K562 (cell line): ENCODE measurements around the gene SRGAP3. TPM values are rescaled to one million over a fixed set of nuclear protein-coding genes. Genes with fewer than 3 reads are reported as not detected.

Experiments used
- ATAC-seq: fragments of 200-7000 bp; cut with Tn5 transposase; 3 replicates; pipeline ENCODE4 v1.9.1; 2020; ENCODE audit warnings: moderate library complexity
- BruUV-seq: library from RNA; stranded (reverse); fragments of 400-500 nt; replicated peaks from 2 replicates; lab custom pipeline; 2021; lab: Mats Ljungman, UMichigan
- CTCF ChIA-PET: fragments of 300-600 bp; formaldehyde crosslinking; extraction: SDS; loops from one replicate; lab custom pipeline; 2021; ENCODE audit warnings: low intra/inter-chr PET ratio; lab: Yijun Ruan, JAX
- POLR2A ChIA-PET: fragments of 300-600, 350-650 bp; sonication (Branson Sonifier 250); formaldehyde crosslinking; extraction: SDS; loops from one replicate; lab custom pipeline; 2021; ENCODE audit warnings: antibody characterized with exemption, inconsistent platforms; lab: Yijun Ruan, JAX
- DNase-seq, 4 experiments: peaks; one replicate each; pipeline versions ENCODE4 v3.0.0 to v3.0.0-alpha.2; 2011 to 2018; ENCODE audit warnings: low spot score in 3 of 4, mixed read lengths in 3 of 4; ENCODE audit errors: extremely low read depth in 1 of 4
- FAIRE-seq: peaks from 2 replicates; lab custom pipeline; 2011; peaks lifted over from hg19 to GRCh38; lab: Jason Lieb, UNC
- H2AFZ ChIP-seq: 2 replicates; pipeline ENCODE4 v1.6.0; 2011; ENCODE audit warnings: low read depth, low read length, control low read depth, inconsistent platforms
- H3K27ac ChIP-seq: fragments of 200-600 bp; 3 replicates; pipeline ENCODE4 v1.8.0; 2011; ENCODE audit warnings: low read depth, mild to moderate bottlenecking, control low read depth, inconsistent platforms, low read length, moderate library complexity, mixed read lengths; ENCODE audit errors: extremely low read depth
- H3K27me3 ChIP-seq, 2 experiments: fragments of 300-600 bp in 1 of 2; 2 replicates in 1 of 2; 3 replicates in 1 of 2; pipeline versions ENCODE4 v1.6.0 to v1.8.0; 2011; ENCODE audit warnings: inconsistent platforms in 2 of 2, low read length in 2 of 2, mild to moderate bottlenecking in 1 of 2, mixed read lengths in 1 of 2, moderate library complexity in 1 of 2; ENCODE audit not compliant: control insufficient read depth in 2 of 2, insufficient read depth in 2 of 2
- H3K36me3 ChIP-seq: fragments of 300-600 bp; 3 replicates; pipeline ENCODE4 v1.8.0; 2011; ENCODE audit warnings: mild to moderate bottlenecking, low read length, inconsistent platforms; ENCODE audit not compliant: control insufficient read depth, insufficient read depth
- H3K4me1 ChIP-seq, 2 experiments: fragments of 200-600 bp in 1 of 2; replicated peaks in 1 of 2; 2 replicates in 1 of 2; 3 replicates in 1 of 2; pipeline versions ENCODE4 v1.5.1 to v1.8.0; 2011; ENCODE audit warnings: inconsistent platforms in 2 of 2, low read length in 2 of 2, mild to moderate bottlenecking in 1 of 2, mixed read lengths in 1 of 2, moderate library complexity in 1 of 2; ENCODE audit not compliant: control insufficient read depth in 2 of 2, insufficient read depth in 2 of 2
- H3K4me2 ChIP-seq: 2 replicates; pipeline ENCODE4 v1.6.1; 2011; ENCODE audit warnings: low read length, control low read depth, inconsistent platforms, mixed read lengths; ENCODE audit not compliant: insufficient read depth
- H3K4me3 ChIP-seq: fragments of 200-600 bp; sonication (generic), shearing (Covaris generic); 2 replicates; pipeline ENCODE4 v1.5.1; 2016; ENCODE audit warnings: control low read depth, inconsistent platforms
- H3K79me2 ChIP-seq: fragments of 200-600 bp; 3 replicates; pipeline ENCODE4 v1.8.0; 2011; ENCODE audit warnings: low read length, inconsistent platforms; ENCODE audit not compliant: control insufficient read depth, insufficient read depth
- H3K9ac ChIP-seq, 2 experiments: 2 replicates each; pipeline versions ENCODE4 v1.6.0 to v1.6.1; 2011; ENCODE audit warnings: low read depth in 2 of 2, low read length in 2 of 2, control low read depth in 1 of 2, inconsistent platforms in 1 of 2, mild to moderate bottlenecking in 1 of 2, mixed read lengths in 1 of 2; ENCODE audit not compliant: insufficient read depth in 1 of 2
- H3K9me1 ChIP-seq: one replicate; pipeline ENCODE4 v1.6.0; 2011; ENCODE audit warnings: inconsistent platforms, mild to moderate bottlenecking, low read length, moderate library complexity; ENCODE audit not compliant: control insufficient read depth, insufficient read depth
- H3K9me3 ChIP-seq: replicated peaks from 2 replicates; pipeline ENCODE4 v1.5.1; 2011; ENCODE audit warnings: low read depth, low read length, inconsistent platforms; ENCODE audit not compliant: control insufficient read depth, insufficient read depth
- H4K20me1 ChIP-seq: replicated peaks from 2 replicates; pipeline ENCODE4 v1.6.1; 2011; ENCODE audit warnings: low read length, inconsistent platforms, mixed read lengths; ENCODE audit not compliant: control insufficient read depth, insufficient read depth
- HIVEP1 ChIP-seq: fragments of 250-450 bp; sonication (Bioruptor Pico); IDR thresholded peaks from 2 replicates; pipeline ENCODE4 v1.4.0; 2020; ENCODE audit warnings: mild to moderate bottlenecking
- KAT2B ChIP-seq: IDR thresholded peaks from one replicate; pipeline ENCODE4 v1.6.1; 2012; ENCODE audit warnings: low read depth, mild to moderate bottlenecking, control low read depth, inconsistent platforms, low read length, moderate library complexity
- MAFG ChIP-seq: fragments of 450-650 bp; conservative IDR thresholded peaks from 2 replicates; pipeline ENCODE4 v1.6.1; 2016; ENCODE audit warnings: missing genetic modification characterization, missing compliant biosample characterization
- MEF2D ChIP-seq: conservative IDR thresholded peaks from 2 replicates; pipeline ENCODE4 v1.6.1; 2016; ENCODE audit warnings: low read depth, missing genetic modification characterization, missing compliant biosample characterization
- TCF3 ChIP-seq: sonication (generic); formaldehyde crosslinking; IDR thresholded peaks from 2 replicates; pipeline ENCODE4 v1.4.0; 2020; ENCODE audit warnings: mild to moderate bottlenecking, missing genetic modification reagents
- TCF7L2 ChIP-seq: fragments of 150-350 bp; IDR thresholded peaks from 2 replicates; pipeline ENCODE4 v1.6.1; 2016; ENCODE audit warnings: low read depth, mild to moderate bottlenecking, low read length, moderate library complexity
- YBX1 ChIP-seq: fragments of 450-650 bp; IDR thresholded peaks from 2 replicates; pipeline ENCODE4 v1.7.1; 2016; ENCODE audit warnings: mild to moderate bottlenecking
- ZNF561 ChIP-seq: fragments of 450-650 bp; formaldehyde crosslinking; conservative IDR thresholded peaks from 2 replicates; pipeline ENCODE4 v1.4.0; 2020; ENCODE audit warnings: mild to moderate bottlenecking, moderate library complexity
- WGBS: fragments of 100-300 bp; shearing (Covaris generic); methylation state at CpG from one replicate; pipeline ENCODE4 v1.1.6; 2016; ENCODE audit warnings: low coverage, mixed read lengths; ENCODE audit not compliant: insufficient coverage; ENCODE audit errors: missing lambda C conversion rate; 5-methylcytosine and 5-hydroxymethylcytosine counted together
- in situ Hi-C: fragments of 300-500 bp; cut with MboI; formaldehyde crosslinking; loops from 4 replicates; pipeline ENCODE4 v1.15.0; 2018; ENCODE audit warnings: inconsistent platforms, mixed read lengths
- intact Hi-C: fragments of 100-400 bp; cut with micrococcal nuclease; formaldehyde crosslinking; loops from 2 replicates; pipeline ENCODE4 v1.14.2; 2022
- polyA plus RNA-seq, 8 experiments: library from polyadenylated mRNA; depleted of rRNA in 4 of 8; stranded (reverse) in 5 of 8; unstranded in 3 of 8; fragments of >200 nt; fragmentation: Nextera tagmentation in 2 of 8; fragmentation: Illumina TruSeq in 1 of 8; extraction: Ambion mirVana in 2 of 8; extraction: Trizol in 1 of 8; gene quantifications; 2 replicates each; pipeline versions ENCODE4 v1.2.1 to v1.2.3, GENCODE V29; 2011 to 2014; ENCODE audit warnings: inconsistent platforms in 1 of 8, missing spikeins in 1 of 8
- total RNA-seq, 7 experiments: library from RNA; depleted of rRNA in 6 of 7; stranded (reverse); fragments of >200 nt in 6 of 7; fragmentation: Illumina TruSeq in 2 of 7; extraction: Trizol in 2 of 7; gene quantifications; 2 replicates each; pipeline versions ENCODE4 v1.2.1 to v1.2.3, GENCODE V29; 2011 to 2021; ENCODE audit warnings: low replicate concordance in 1 of 7
- TF ChIP-seq, protein P1 (sequence below): conservative IDR thresholded peaks from 2 replicates; pipeline ENCODE4 v1.6.1; 2011; ENCODE audit warnings: low read depth, mild to moderate bottlenecking, low read length; ENCODE audit not compliant: control insufficient read depth
- TF ChIP-seq, protein P2 (sequence below), 2 experiments: fragments of 450-650 bp in 1 of 2; sonication (generic) in 1 of 2; formaldehyde crosslinking in 1 of 2; IDR thresholded peaks; 2 replicates each; pipeline versions ENCODE4 v1.7.1 to v1.9.0; 2016 to 2022; ENCODE audit warnings: inconsistent platforms in 1 of 2, mild to moderate bottlenecking in 1 of 2, missing genetic modification reagents in 1 of 2
- TF ChIP-seq, protein P3 (sequence below): fragments of 450-650 bp; formaldehyde crosslinking; IDR thresholded peaks from 2 replicates; pipeline ENCODE4 v1.4.0; 2022; ENCODE audit warnings: mild to moderate bottlenecking, moderate library complexity

The SRGAP3 gene
- total and polyA plus RNA-seq, 9 of the 15 experiments (the other 6 are each of a cell fraction or from before 2014, with no cell fraction given) = 0.11 to 0.85 (median 0.35) TPM; not detected in 2

DNA sequence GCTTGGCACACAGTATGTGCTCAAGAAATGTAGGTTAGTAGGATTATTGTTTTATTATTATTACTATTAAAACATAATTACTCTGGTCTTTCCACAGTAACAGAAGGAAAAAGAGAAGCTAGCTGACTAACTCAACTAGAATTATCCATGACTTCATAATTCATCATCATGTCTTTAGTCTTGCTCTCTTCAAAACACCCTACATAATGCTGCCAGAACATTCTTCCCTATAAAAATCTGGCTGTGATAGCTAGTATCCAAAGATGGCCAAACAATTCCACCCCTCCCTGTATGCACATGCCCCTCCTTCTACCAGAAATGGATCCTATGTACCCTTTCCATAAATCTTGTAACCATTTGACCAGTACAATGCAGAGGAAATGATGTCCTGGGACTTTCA, 48.8 kb upstream of the SRGAP3 start (continued):
- TF ChIP-seq, protein P1, sequence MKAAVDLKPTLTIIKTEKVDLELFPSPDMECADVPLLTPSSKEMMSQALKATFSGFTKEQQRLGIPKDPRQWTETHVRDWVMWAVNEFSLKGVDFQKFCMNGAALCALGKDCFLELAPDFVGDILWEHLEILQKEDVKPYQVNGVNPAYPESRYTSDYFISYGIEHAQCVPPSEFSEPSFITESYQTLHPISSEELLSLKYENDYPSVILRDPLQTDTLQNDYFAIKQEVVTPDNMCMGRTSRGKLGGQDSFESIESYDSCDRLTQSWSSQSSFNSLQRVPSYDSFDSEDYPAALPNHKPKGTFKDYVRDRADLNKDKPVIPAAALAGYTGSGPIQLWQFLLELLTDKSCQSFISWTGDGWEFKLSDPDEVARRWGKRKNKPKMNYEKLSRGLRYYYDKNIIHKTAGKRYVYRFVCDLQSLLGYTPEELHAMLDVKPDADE = no peak
- TF ChIP-seq HIVEP1 (no peak), MAFG (tag) (no peak), KAT2B (no peak), MEF2D (tag) (no peak), TCF7L2 (no peak), ZNF561 (CRISPR knock-in tag) (no peak)

DNA sequence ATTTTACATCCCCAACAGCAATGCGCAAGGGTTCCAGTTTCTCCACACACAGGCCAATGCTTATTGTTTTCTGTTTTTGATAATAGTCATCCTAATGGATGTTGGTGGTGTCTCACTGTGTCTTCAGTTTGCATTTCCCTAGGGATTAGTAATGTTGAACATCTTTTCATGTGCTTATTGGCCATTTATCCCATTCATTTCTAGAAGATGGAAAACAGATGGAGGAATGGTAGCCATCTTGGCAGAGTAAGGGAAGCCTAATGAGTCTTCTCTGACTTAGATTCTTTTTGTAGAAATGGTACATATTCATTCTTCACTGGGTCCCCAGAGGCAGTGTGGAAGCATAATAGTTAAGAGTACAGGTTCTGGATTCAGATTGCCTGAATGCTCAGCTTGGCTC, 46.8 kb upstream of the SRGAP3 start:
- Histone ChIP-seq H3K36me3 (no peaks in the 10 kb centered on the region), H3K27ac (no peak overlapping the region), H2AFZ (no peak overlapping the region), H3K9me3 (no peaks in the 10 kb centered on the region), H3K79me2 (no peaks in the 10 kb centered on the region), H3K27me3 (peaks cover 0 to 4% of the 10 kb centered on the region in 2 experiments; a peak in 1 of 5 replicates), H3K4me2 (no peak overlapping the region), H3K4me3 (no peak overlapping the region), H3K4me1 (no peaks in the 10 kb centered on the region), H3K9me1 (no peaks in the 10 kb centered on the region), H4K20me1 (no peaks in the 10 kb centered on the region), H3K9ac (no peak overlapping the region)
- intact Hi-C loops = no loop called here
- FAIRE-seq (no peak), ATAC-seq (no peak), DNase-seq (no peak)
- WGBS = 0% methylated on average over 1 of the region's 1 CpG
- in situ Hi-C loops = no loop called here
- CTCF ChIA-PET = no interaction called here
- BruUV-seq = no TSS peak
- POLR2A ChIA-PET = interaction anchor here (0.6 kb wide), 1 partner anchor 66 kb away, joined by 3 read pairs; the partner anchor contains the start of gene THUMPD3
- TF ChIP-seq, protein P2, sequence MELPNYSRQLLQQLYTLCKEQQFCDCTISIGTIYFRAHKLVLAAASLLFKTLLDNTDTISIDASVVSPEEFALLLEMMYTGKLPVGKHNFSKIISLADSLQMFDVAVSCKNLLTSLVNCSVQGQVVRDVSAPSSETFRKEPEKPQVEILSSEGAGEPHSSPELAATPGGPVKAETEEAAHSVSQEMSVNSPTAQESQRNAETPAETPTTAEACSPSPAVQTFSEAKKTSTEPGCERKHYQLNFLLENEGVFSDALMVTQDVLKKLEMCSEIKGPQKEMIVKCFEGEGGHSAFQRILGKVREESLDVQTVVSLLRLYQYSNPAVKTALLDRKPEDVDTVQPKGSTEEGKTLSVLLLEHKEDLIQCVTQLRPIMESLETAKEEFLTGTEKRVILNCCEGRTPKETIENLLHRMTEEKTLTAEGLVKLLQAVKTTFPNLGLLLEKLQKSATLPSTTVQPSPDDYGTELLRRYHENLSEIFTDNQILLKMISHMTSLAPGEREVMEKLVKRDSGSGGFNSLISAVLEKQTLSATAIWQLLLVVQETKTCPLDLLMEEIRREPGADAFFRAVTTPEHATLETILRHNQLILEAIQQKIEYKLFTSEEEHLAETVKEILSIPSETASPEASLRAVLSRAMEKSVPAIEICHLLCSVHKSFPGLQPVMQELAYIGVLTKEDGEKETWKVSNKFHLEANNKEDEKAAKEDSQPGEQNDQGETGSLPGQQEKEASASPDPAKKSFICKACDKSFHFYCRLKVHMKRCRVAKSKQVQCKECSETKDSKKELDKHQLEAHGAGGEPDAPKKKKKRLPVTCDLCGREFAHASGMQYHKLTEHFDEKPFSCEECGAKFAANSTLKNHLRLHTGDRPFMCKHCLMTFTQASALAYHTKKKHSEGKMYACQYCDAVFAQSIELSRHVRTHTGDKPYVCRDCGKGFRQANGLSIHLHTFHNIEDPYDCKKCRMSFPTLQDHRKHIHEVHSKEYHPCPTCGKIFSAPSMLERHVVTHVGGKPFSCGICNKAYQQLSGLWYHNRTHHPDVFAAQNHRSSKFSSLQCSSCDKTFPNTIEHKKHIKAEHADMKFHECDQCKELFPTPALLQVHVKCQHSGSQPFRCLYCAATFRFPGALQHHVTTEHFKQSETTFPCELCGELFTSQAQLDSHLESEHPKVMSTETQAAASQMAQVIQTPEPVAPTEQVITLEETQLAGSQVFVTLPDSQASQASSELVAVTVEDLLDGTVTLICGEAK (IDR thresholded peaks at IDR 0.05) = no peak
- TF ChIP-seq, protein P2 (CRISPR knock-in tag; IDR thresholded peaks at IDR 0.05) = no peak
- TF ChIP-seq YBX1 (no peak), TCF3 (CRISPR knock-in tag) (no peak)
- TF ChIP-seq, protein P3, sequence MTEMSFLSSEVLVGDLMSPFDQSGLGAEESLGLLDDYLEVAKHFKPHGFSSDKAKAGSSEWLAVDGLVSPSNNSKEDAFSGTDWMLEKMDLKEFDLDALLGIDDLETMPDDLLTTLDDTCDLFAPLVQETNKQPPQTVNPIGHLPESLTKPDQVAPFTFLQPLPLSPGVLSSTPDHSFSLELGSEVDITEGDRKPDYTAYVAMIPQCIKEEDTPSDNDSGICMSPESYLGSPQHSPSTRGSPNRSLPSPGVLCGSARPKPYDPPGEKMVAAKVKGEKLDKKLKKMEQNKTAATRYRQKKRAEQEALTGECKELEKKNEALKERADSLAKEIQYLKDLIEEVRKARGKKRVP (CRISPR knock-in tag) = no peak
